Activated naive CD8-positive, alpha-beta T cell treated with anti-CD3 and anti-CD28 coated beads, Interleukin-2, amount 50 U/mL, for 24 hours (primary cell): Measurements from ENCODE around the gene RASA3.
"Not testable (repeated sequence)": the region's sequence is repeated elsewhere in the genome, so short reads cannot be mapped to it uniquely, and the experiment has no call there.

Experiments
- ATAC-seq: fragments of 150-1000 bp; cut with Tn5 transposase; one replicate; pipeline ENCODE4 v1.10.0; 2021
- DNase-seq: peaks from one replicate; pipeline ENCODE4 v3.0.0; 2021
- H3K27ac Mint-ChIP-seq: one replicate; pipeline ENCODE4 v1.8.0; 2021; ENCODE audit warnings: mild to moderate bottlenecking, mixed read lengths
- H3K27me3 Mint-ChIP-seq: one replicate; pipeline ENCODE4 v1.8.0; 2021; ENCODE audit warnings: mixed read lengths
- H3K36me3 Mint-ChIP-seq: one replicate; pipeline ENCODE4 v1.8.0; 2021; ENCODE audit warnings: low read depth, mixed read lengths
- H3K4me1 Mint-ChIP-seq: one replicate; pipeline ENCODE4 v1.8.0; 2021; ENCODE audit warnings: mixed read lengths
- H3K4me3 Mint-ChIP-seq: one replicate; pipeline ENCODE4 v1.8.0; 2021; ENCODE audit warnings: mild to moderate bottlenecking, moderate library complexity, mixed read lengths
- H3K9me3 Mint-ChIP-seq: one replicate; pipeline ENCODE4 v1.8.0; 2021; ENCODE audit warnings: mixed read lengths

The RASA3 gene

GRCh38 chr13:114102131-114102520 is 30.3 kb downstream of the RASA3 start:
- ATAC-seq (no peak), DNase-seq (no peak)
- H3K27ac Mint-ChIP-seq = peak overlapping the region; percentile 39
- peaks cover 7% of the 10 kb centered on the region for H3K36me3 Mint-ChIP-seq
- peaks cover 67% of the 10 kb centered on the region for H3K4me1 Mint-ChIP-seq
- no peak overlapping the region for H3K4me3 Mint-ChIP-seq
- no peaks in the 10 kb centered on the region for H3K9me3 Mint-ChIP-seq
- H3K27me3 Mint-ChIP-seq = no peaks in the 10 kb centered on the region

- Mint-ChIP-seq H3K27ac (peak overlapping the region; percentile 56), H3K9me3 (no peaks in the 10 kb centered on the region), H3K36me3 (peaks cover 8% of the 10 kb centered on the region), H3K4me1 (peaks cover 67% of the 10 kb centered on the region), H3K4me3 (no peak overlapping the region), H3K27me3 (no peaks in the 10 kb centered on the region)
- ATAC-seq (no peak), DNase-seq (no peak)
Measured at GRCh38 chr13:114101358-114102130, 30.9 kb downstream of the RASA3 start.

- peak overlapping the region; percentile 56 for H3K27ac Mint-ChIP-seq
- DNase-seq (no peak), ATAC-seq (no peak)
- H3K9me3 Mint-ChIP-seq = no peaks in the 10 kb centered on the region
- peaks cover 4% of the 10 kb centered on the region for H3K36me3 Mint-ChIP-seq
- H3K27me3 Mint-ChIP-seq = no peaks in the 10 kb centered on the region
- no peak overlapping the region for H3K4me3 Mint-ChIP-seq
- peaks cover 67% of the 10 kb centered on the region for H3K4me1 Mint-ChIP-seq
Measured at GRCh38 chr13:114100446-114101357, 31.7 kb downstream of the RASA3 start.

- DNase-seq = no peak
- H3K27ac Mint-ChIP-seq = peak overlapping the region; percentile 82
Measured at GRCh38 chr13:114099918-114100445, 32.4 kb downstream of the RASA3 start.

GRCh38 chr13:114099191-114099590 is 33.2 kb downstream of the RASA3 start:
- DNase-seq (no peak), ATAC-seq (peak; percentile 18)
- Mint-ChIP-seq H3K27ac (no peak overlapping the region), H3K9me3 (no peaks in the 10 kb centered on the region), H3K36me3 (peaks cover 2% of the 10 kb centered on the region), H3K4me1 (peaks cover 64% of the 10 kb centered on the region), H3K4me3 (no peak overlapping the region), H3K27me3 (no peaks in the 10 kb centered on the region)

More at GRCh38 chr13:114099918-114100445, 32.4 kb downstream of the RASA3 start:
- Mint-ChIP-seq H3K36me3 (peaks cover 2% of the 10 kb centered on the region), H3K27me3 (no peaks in the 10 kb centered on the region), H3K4me3 (no peak overlapping the region), H3K4me1 (peaks cover 68% of the 10 kb centered on the region), H3K9me3 (no peaks in the 10 kb centered on the region)
- ATAC-seq = peak; percentile 15

GRCh38 chr13:114098689-114099056 is 33.8 kb downstream of the RASA3 start:
- H3K27ac Mint-ChIP-seq = peak overlapping the region; percentile 82
- ATAC-seq, H3K27me3 Mint-ChIP-seq, H3K4me3 Mint-ChIP-seq, DNase-seq, H3K9me3 Mint-ChIP-seq, H3K36me3 Mint-ChIP-seq: not testable (repeated sequence)
- H3K4me1 Mint-ChIP-seq = peaks cover 69% of the 10 kb centered on the region

GRCh38 chr13:114097893-114098688 is 34.3 kb downstream of the RASA3 start:
- no peak for DNase-seq
- Mint-ChIP-seq H3K36me3 (peaks cover 12% of the 10 kb centered on the region), H3K27me3 (no peaks in the 10 kb centered on the region), H3K27ac (peak overlapping the region; percentile 82), H3K4me1 (peaks cover 72% of the 10 kb centered on the region), H3K9me3 (peaks cover 8% of the 10 kb centered on the region), H3K4me3 (no peak overlapping the region)
- ATAC-seq = no peak

- Mint-ChIP-seq H3K27me3 (no peaks in the 10 kb centered on the region), H3K9me3 (peaks cover 16% of the 10 kb centered on the region), H3K4me3 (no peak overlapping the region), H3K27ac (peak overlapping the region; percentile 76), H3K36me3 (peaks cover 16% of the 10 kb centered on the region), H3K4me1 (peaks cover 68% of the 10 kb centered on the region)
- DNase-seq = no peak
- ATAC-seq = no peak
Measured at GRCh38 chr13:114097212-114097892, 35.1 kb downstream of the RASA3 start.

- no peaks in the 10 kb centered on the region for H3K27me3 Mint-ChIP-seq
- ATAC-seq (no peak), DNase-seq (no peak)
- peak overlapping the region; percentile 76 for H3K27ac Mint-ChIP-seq
- H3K4me1 Mint-ChIP-seq = peaks cover 63% of the 10 kb centered on the region
- H3K4me3 Mint-ChIP-seq = peak overlapping the region; percentile 21
- peaks cover 21% of the 10 kb centered on the region for H3K36me3 Mint-ChIP-seq
- H3K9me3 Mint-ChIP-seq = peaks cover 21% of the 10 kb centered on the region
Measured at GRCh38 chr13:114096811-114097211, 35.6 kb downstream of the RASA3 start.

GRCh38 chr13:114096031-114096485 is 36.4 kb downstream of the RASA3 start:
- peaks cover 26% of the 10 kb centered on the region for H3K9me3 Mint-ChIP-seq
- H3K27ac Mint-ChIP-seq = peak overlapping the region; percentile 76

GRCh38 chr13:114095486-114095885 is 36.9 kb downstream of the RASA3 start:
- ATAC-seq (no peak), DNase-seq (no peak)
- Mint-ChIP-seq H3K4me3 (no peak overlapping the region), H3K9me3 (peaks cover 26% of the 10 kb centered on the region), H3K4me1 (peaks cover 53% of the 10 kb centered on the region), H3K27me3 (no peaks in the 10 kb centered on the region), H3K36me3 (peaks cover 26% of the 10 kb centered on the region), H3K27ac (peak overlapping the region; percentile 76)

More at GRCh38 chr13:114096031-114096485, 36.4 kb downstream of the RASA3 start:
- DNase-seq (no peak), ATAC-seq (no peak)
- Mint-ChIP-seq H3K4me3 (no peak overlapping the region), H3K27me3 (no peaks in the 10 kb centered on the region), H3K4me1 (peaks cover 57% of the 10 kb centered on the region), H3K36me3 (peaks cover 26% of the 10 kb centered on the region)

- DNase-seq = no peak
- no peak overlapping the region for H3K4me3 Mint-ChIP-seq
- H3K27ac Mint-ChIP-seq = no peak overlapping the region
- H3K9me3 Mint-ChIP-seq = peaks cover 26% of the 10 kb centered on the region
- H3K36me3 Mint-ChIP-seq = peaks cover 28% of the 10 kb centered on the region
- H3K27me3 Mint-ChIP-seq = no peaks in the 10 kb centered on the region
- no peak for ATAC-seq
- H3K4me1 Mint-ChIP-seq = peaks cover 59% of the 10 kb centered on the region
Measured at GRCh38 chr13:114093118-114093517, 39.3 kb downstream of the RASA3 start.

GRCh38 chr13:114092468-114092867 is 40.0 kb downstream of the RASA3 start:
- Mint-ChIP-seq H3K36me3 (peaks cover 30% of the 10 kb centered on the region), H3K4me1 (peaks cover 56% of the 10 kb centered on the region), H3K27ac (no peak overlapping the region), H3K9me3 (peaks cover 26% of the 10 kb centered on the region), H3K27me3 (no peaks in the 10 kb centered on the region), H3K4me3 (no peak overlapping the region)
- ATAC-seq (no peak), DNase-seq (no peak)
